Activated CD8-positive, alpha-beta memory T cell treated with anti-CD3 and anti-CD28 coated beads for 36 hours (primary cell): ENCODE results near the gene CYB561. TPM values are rescaled to one million over a fixed set of nuclear protein-coding genes. Genes with fewer than 3 reads are reported as not detected.

Experiments used
- CTCF ChIA-PET: fragments of 350-600 bp; sonication (Branson Sonifier 250); formaldehyde crosslinking; loops from one replicate; lab custom pipeline; 2021; ENCODE audit warnings: antibody characterized with exemption; lab: Charles Lee
- POLR2A ChIA-PET: fragments of 350-600 bp; sonication (Branson Sonifier 250); formaldehyde crosslinking; loops from one replicate; lab custom pipeline; 2021; ENCODE audit warnings: antibody characterized with exemption; lab: Charles Lee
- total RNA-seq, 2 experiments: library from RNA; stranded (reverse); gene quantifications; one replicate each; pipeline ENCODE4 v1.2.3, GENCODE V29; 2021

CYB561 gene
- total RNA-seq, 2 experiments from 2014 or later = 8.6 to 9.9 TPM

GRCh38 chr17:63440770-63441335 is 5.3 kb downstream of the CYB561 start:
- CTCF ChIA-PET = interaction anchor here (3.0 kb wide), 1 partner anchor 15 kb away, joined by 16 read pairs; no protein-coding TSS in a partner anchor
- POLR2A ChIA-PET = no interaction called here

GRCh38 chr17:63440127-63440769 is 5.9 kb downstream of the CYB561 start:
- CTCF ChIA-PET = interaction anchor here (3.0 kb wide), 1 partner anchor 15 kb away, joined by 16 read pairs; no protein-coding TSS in a partner anchor
- POLR2A ChIA-PET = no interaction called here

DNA sequence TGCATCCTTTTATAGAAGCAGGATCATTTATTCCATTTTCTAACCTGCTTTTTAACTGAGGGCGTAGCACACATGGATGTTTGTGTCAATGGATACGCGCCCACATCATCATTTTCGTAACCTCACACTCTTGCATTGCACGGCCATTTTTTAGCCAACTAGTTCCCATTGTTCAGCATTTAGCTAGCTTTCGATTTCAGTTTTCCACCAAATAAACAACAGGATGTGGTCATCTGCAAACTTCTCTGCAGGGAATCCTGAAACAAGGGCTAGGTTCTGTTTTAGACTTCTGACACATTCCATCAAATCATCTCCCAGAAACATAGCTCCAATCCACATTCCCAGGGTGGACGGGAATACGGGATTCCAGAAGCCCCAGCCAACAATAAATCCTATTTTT is 6.4 kb downstream of the CYB561 start:
- ChIA-PET CTCF (interaction anchor here (3.0 kb wide), 1 partner anchor 14 kb away, joined by 16 read pairs; no protein-coding TSS in a partner anchor), POLR2A (no interaction called here)

DNA sequence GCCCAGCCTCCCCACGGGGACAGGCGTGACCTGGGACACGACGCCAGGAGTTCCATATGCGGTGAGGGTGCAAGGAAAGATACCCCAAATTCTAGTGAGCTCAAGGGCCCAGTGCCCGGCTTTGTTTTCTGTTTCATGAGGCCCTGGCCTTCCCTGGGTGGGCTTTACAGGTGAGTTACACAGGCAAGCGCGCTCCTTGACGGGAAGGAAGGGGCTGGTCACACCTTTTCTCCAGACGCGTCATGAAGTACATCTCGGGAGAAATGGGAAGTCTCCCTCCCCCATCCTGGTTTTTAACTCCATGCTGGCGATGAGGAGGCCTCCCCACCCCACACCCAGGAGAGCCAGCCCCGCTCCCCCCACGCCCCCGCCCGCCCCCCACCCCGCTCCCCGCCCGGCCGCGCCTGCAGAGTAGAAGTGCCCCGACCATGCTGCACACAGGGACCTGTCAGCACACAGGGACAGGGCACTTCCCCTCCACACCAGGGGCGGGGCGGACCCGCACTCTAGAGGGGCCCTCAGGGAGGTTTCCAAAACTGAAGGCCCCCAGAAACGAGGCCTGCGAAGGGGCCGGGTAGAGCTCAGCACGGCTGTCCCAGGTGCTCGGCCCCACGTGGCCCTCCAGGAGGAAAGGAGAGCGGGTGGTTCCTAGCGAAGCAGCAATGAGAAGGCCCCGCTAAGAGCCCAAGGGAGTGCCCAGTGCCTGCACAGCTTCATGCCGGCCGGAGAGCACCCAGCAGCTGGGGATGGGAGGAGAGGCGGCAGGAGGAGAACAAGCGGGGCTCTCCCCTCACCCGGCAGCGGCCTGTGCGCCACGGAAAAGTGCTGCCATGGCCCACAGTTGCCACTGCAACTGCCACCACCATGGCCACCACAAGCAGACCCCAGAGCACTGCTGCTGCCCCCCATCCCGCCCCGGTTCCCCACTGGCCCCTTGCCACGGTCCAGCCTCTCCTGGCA is 7.7 kb downstream of the CYB561 start:
- CTCF ChIA-PET = interaction anchor here (1.2 to 4.1 kb wide), 2 partner anchors 10 to 13 kb away, joined by 3 to 30 read pairs; no protein-coding TSS in a partner anchor
- POLR2A ChIA-PET = no interaction called here

- CTCF ChIA-PET = interaction anchor here (1.5 to 4.1 kb wide), 2 partner anchors 12 to 41 kb away, joined by 7 to 30 read pairs; no protein-coding TSS in a partner anchor
- POLR2A ChIA-PET = no interaction called here
Measured at GRCh38 chr17:63437287-63438091, 8.6 kb downstream of the CYB561 start.

GRCh38 chr17:63436523-63437110 is 9.5 kb downstream of the CYB561 start:
- ChIA-PET POLR2A (no interaction called here), CTCF (interaction anchor here (0.6 to 4.1 kb wide), 6 partner anchors 9 to 185 kb away, joined by 3 to 30 read pairs (median 6); no protein-coding TSS in a partner anchor)

- POLR2A ChIA-PET = interaction anchor here (0.7 kb wide), 1 partner anchor 260 kb away, joined by 3 read pairs; no protein-coding TSS in a partner anchor
Measured at GRCh38 chr17:63435681-63436522, 10.2 kb downstream of the CYB561 start.

DNA sequence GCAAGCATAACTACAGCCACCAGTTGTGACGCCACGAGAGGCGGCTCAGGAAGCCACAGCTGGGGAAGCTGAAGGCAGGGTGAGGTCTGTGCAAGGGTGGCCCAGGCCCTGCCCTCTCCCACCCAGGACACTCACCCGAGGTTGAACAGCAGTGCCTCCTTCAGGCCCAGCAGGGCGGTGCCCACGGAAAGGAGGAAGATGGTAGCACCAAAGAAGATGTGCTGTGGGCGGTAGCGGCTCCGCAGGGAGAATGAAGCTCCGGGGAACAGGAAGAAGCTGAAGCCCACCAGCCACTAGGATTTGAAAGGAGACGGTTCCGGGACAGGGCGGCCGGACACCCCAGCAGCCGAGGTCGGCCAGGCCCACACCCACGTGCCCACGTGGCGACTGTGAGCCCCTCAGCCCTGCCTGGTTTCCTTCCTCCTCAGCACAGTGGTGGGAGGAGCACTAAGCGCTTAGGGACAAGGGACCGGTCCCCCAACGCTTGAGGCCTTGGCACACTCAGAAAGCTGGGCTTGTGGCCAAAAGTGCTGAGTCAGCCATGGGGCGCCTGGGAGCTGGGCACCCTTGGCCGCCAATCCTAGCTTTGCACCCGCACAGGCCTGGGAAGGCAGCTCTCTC is 11.0 kb downstream of the CYB561 start:
- POLR2A ChIA-PET = interaction anchor here (0.5 to 0.9 kb wide), 3 partner anchors 11 to 186 kb away, joined by 3 to 5 read pairs (median 4); partner anchors contain the start of gene CYB561

More at GRCh38 chr17:63435681-63436522, 10.2 kb downstream of the CYB561 start:
- CTCF ChIA-PET = interaction anchor here (0.6 to 4.1 kb wide), 13 partner anchors 8 to 185 kb away, joined by 3 to 30 read pairs (median 4); partner anchors contain the start of gene ACE

GRCh38 chr17:63433746-63434591 is 12.1 kb downstream of the CYB561 start:
- CTCF ChIA-PET = interaction anchor here (0.6 to 4.1 kb wide), 8 partner anchors 8 to 178 kb away, joined by 3 to 30 read pairs (median 6); partner anchors contain the start of genes ACE and CYB561
- POLR2A ChIA-PET = interaction anchor here (0.9 kb wide), 1 partner anchor 12 kb away, joined by 4 read pairs; the partner anchor contains the start of gene CYB561

More for the DNA sequence above, 11.0 kb downstream of the CYB561 start:
- CTCF ChIA-PET = interaction anchor here (0.6 to 4.1 kb wide), 10 partner anchors 9 to 340 kb away, joined by 3 to 30 read pairs (median 5); partner anchors contain the start of gene ACE

GRCh38 chr17:63431939-63432804 is 13.9 kb downstream of the CYB561 start:
- CTCF ChIA-PET = interaction anchor here (1.0 to 2.1 kb wide), 5 partner anchors 12 to 178 kb away, joined by 3 to 7 read pairs (median 4); partner anchors contain the start of gene DCAF7

DNA sequence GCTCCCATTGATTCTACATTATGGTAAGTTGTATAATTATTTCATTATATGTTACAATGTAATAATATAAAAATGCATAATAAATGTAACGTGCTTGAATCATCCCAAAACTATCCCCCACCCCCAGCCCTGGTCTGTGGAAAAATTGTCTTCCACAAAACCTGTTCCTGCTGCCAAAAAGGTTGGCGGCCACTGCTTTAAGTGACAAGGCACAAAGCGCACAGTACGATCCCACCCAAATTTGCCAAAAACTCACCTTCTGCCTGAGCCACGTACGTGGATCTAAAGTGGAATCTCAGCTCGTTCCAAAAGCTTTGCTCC is 14.5 kb downstream of the CYB561 start:
- POLR2A ChIA-PET = interaction anchor here (0.6 kb wide), 1 partner anchor 838 kb away, joined by 3 read pairs; no protein-coding TSS in a partner anchor

More at GRCh38 chr17:63431939-63432804, 13.9 kb downstream of the CYB561 start:
- POLR2A ChIA-PET = interaction anchor here (0.6 kb wide), 1 partner anchor 839 kb away, joined by 3 read pairs; no protein-coding TSS in a partner anchor

DNA sequence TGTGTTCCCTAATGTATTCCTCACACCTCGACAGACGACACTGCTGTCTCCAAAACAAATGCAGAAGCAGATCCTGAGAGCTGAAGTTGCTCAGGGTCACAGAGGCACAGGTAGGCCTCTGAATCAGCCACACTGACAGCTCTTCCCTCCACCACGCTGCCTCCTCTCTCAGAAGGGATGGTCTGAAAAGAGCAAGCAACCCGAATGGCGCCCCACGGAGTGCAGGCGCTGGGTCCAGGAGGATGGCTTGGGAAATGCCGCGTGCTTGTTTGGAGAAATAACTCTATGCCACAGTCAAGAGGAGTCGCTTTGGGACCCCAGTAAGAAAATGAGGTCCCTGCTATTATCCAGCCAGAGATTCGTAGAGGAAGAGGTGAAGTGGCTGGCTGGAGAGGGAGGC is 15.9 kb downstream of the CYB561 start:
- ChIA-PET CTCF (interaction anchor here (0.6 to 0.7 kb wide), 2 partner anchors 181 to 431 kb away, joined by 3 to 7 read pairs; no protein-coding TSS in a partner anchor), POLR2A (interaction anchor here (0.9 kb wide), 1 partner anchor 47 kb away, joined by 4 read pairs; no protein-coding TSS in a partner anchor)

More for the DNA sequence above, 14.5 kb downstream of the CYB561 start:
- CTCF ChIA-PET = interaction anchor here (1.0 to 2.1 kb wide), 5 partner anchors 13 to 179 kb away, joined by 3 to 7 read pairs (median 4); partner anchors contain the start of gene DCAF7

DNA sequence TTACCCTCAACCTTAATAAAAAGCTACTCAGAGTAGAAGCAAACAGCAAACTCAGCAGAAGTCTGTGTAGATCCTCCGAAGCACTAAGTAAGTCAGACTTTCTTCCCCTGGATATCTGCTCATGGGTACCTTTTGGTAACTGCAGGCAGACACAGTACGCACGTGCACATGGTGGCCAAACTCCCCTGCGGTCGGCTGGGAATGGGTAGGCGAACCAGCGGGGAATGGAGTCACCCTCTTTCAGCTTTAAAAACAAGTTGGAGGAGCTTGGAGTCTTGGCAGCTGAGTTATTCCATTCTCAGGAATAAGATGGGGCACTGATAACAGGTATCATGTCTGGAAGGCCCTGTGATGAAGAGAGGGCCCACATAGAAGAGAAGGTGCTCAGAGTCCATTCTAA is 16.3 kb downstream of the CYB561 start:
- ChIA-PET POLR2A (interaction anchor here (0.9 kb wide), 1 partner anchor 48 kb away, joined by 4 read pairs; no protein-coding TSS in a partner anchor), CTCF (interaction anchor here (0.6 to 7.0 kb wide), 3 partner anchors 24 to 182 kb away, joined by 3 to 107 read pairs (median 4); partner anchors contain the start of gene ACE)
